GM18909 (cell line): ENCODE results near the gene VSIG10L2.
"Not testable (repeated sequence)": the region's sequence is repeated elsewhere in the genome, so short reads cannot be mapped to it uniquely, and the experiment has no call there.

Source experiments
- ATAC-seq: cut with Tn5 transposase; IDR thresholded peaks from one replicate; pipeline ENCODE4 v1.9.1; 2021; ENCODE audit warnings: mild to moderate bottlenecking; ENCODE audit not compliant: unreplicated experiment, poor library complexity

The VSIG10L2 gene

GRCh38 chr11:125945797-125946520 is at the start of gene VSIG10L2:
Gene VSIG10L2, plus strand, starts transcription at chr11:125946044. Its CDS starts 12 bp downstream, at chr11:125946056.
- ATAC-seq, result no peak

GRCh38 chr11:125901872-125902271 is 44.0 kb upstream of the VSIG10L2 start:
- ATAC-seq, result no peak

- ATAC-seq, result no peak
Observed at GRCh38 chr11:125902277-125902926, 43.4 kb upstream of the VSIG10L2 start.

- ATAC-seq, result peak; percentile 96
Observed at GRCh38 chr11:125902927-125903710, 42.7 kb upstream of the VSIG10L2 start, which contains the start of gene PUS3. Gene PUS3, minus strand, starts transcription at chr11:125903206. Its CDS starts 6,922 bp downstream, at chr11:125896284.

- no peak for ATAC-seq
Observed at GRCh38 chr11:125903711-125904659, 41.9 kb upstream of the VSIG10L2 start, which contains the start of gene DDX25. Gene DDX25, plus strand, starts transcription at chr11:125904508. Its CDS starts 10 bp downstream, at chr11:125904518.

- no peak for ATAC-seq
Observed at GRCh38 chr11:125904678-125905077, 41.2 kb upstream of the VSIG10L2 start.

- ATAC-seq, result no peak
Observed at GRCh38 chr11:125910226-125910849, 35.5 kb upstream of the VSIG10L2 start.

- ATAC-seq, result not testable (repeated sequence)
Observed at GRCh38 chr11:125914601-125915000, 31.2 kb upstream of the VSIG10L2 start.

GRCh38 chr11:125916683-125917347 is 29.0 kb upstream of the VSIG10L2 start:
- ATAC-seq, result no peak

- ATAC-seq, result no peak
Observed at GRCh38 chr11:125918140-125918840, 27.6 kb upstream of the VSIG10L2 start.

- ATAC-seq, result no peak
Observed at GRCh38 chr11:125921042-125921441, 24.8 kb upstream of the VSIG10L2 start.

GRCh38 chr11:125922156-125922555 is 23.7 kb upstream of the VSIG10L2 start:
- no peak for ATAC-seq

- ATAC-seq, result no peak
Observed at GRCh38 chr11:125923012-125923579, 22.7 kb upstream of the VSIG10L2 start.

- ATAC-seq, result no peak
Observed at GRCh38 chr11:125923633-125924032, 22.2 kb upstream of the VSIG10L2 start.

- ATAC-seq, result no peak
Observed at GRCh38 chr11:125924384-125925007, 21.3 kb upstream of the VSIG10L2 start.

- ATAC-seq, result no peak
Observed at GRCh38 chr11:125925247-125925740, 20.6 kb upstream of the VSIG10L2 start.

GRCh38 chr11:125925804-125926203 is 20.0 kb upstream of the VSIG10L2 start:
- no peak for ATAC-seq
